Body of pancreas (tissue), 4 donors: ENCODE results near the gene KRT73. TPM values are rescaled to one million over a fixed set of nuclear protein-coding genes. Genes with fewer than 3 reads are reported as not detected.

Experiments used
- ATAC-seq: fragments of 150-250 bp; one replicate; pipeline ENCODE4 v1.9.1; 2016
- DNase-seq, 4 donors: peaks; one replicate each; pipeline ENCODE4 v3.0.0-alpha.2; 2019
- H3K27ac ChIP-seq, 4 donors: fragments of 200-600 bp; sonication (generic); 1 replicate in 3 of 4; 2 replicates in 1 of 4; pipeline versions ENCODE4 v1.5.1 to v1.6.1; 2016 to 2019; ENCODE audit warnings: mild to moderate bottlenecking in 1 of 4, mixed read lengths in 1 of 4, moderate library complexity in 1 of 4
- H3K27me3 ChIP-seq, 2 donors: fragments of 200-600 bp; sonication (generic); one replicate each; pipeline ENCODE4 v1.6.0; 2016; ENCODE audit warnings: mild to moderate bottlenecking in 1 of 2
- H3K36me3 ChIP-seq, 2 donors: fragments of 200-600 bp; sonication (generic); replicated peaks in 1 of 2; 2 replicates each; pipeline ENCODE4 v1.5.1; 2016; ENCODE audit warnings: low read depth in 2 of 2; ENCODE audit not compliant: insufficient read depth in 1 of 2
- H3K4me1 ChIP-seq: fragments of 200-600 bp; sonication (generic); one replicate; pipeline ENCODE4 v1.6.0; 2016
- H3K4me3 ChIP-seq, 2 donors: fragments of 200-600 bp; sonication (generic); 1 replicate in 1 of 2; 2 replicates in 1 of 2; pipeline ENCODE4 v1.5.1; 2016 to 2019
- H3K9me3 ChIP-seq, 3 donors: fragments of 200-600 bp; sonication (generic); 1 replicate in 2 of 3; 2 replicates in 1 of 3; pipeline ENCODE4 v1.5.1; 2016
- CTCF ChIP-seq, 7 experiments: fragments of 450-650 bp in 4 of 7; fragments of 200-600 bp in 3 of 7; sonication (generic) in 3 of 7; IDR thresholded peaks; one replicate each; pipeline ENCODE4 v1.5.1; 2016 to 2019; ENCODE audit warnings: antibody characterized with exemption in 7 of 7
- POLR2A ChIP-seq, 3 donors: fragments of 450-650 bp; IDR thresholded peaks; one replicate each; pipeline ENCODE4 v1.6.1; 2016; ENCODE audit warnings: antibody characterized with exemption in 3 of 3, mild to moderate bottlenecking in 2 of 3
- WGBS, 2 donors: methylation state at CpG; one replicate each; pipeline ENCODE4 v1.1.5; 2017; 5-methylcytosine and 5-hydroxymethylcytosine counted together
- intact Hi-C: fragments of 100-400 bp; cut with DNase I; formaldehyde crosslinking; loops from one replicate; pipeline ENCODE4 v1.15.1; 2023
- total RNA-seq, 2 donors: library from RNA; depleted of rRNA; stranded (reverse); fragments of >200 nt; gene quantifications; one replicate each; pipeline ENCODE4 v1.1.0, GENCODE V29; 2016

Gene KRT73
- total RNA-seq, 2 donors from 2014 or later: 1.3 TPM; not detected in 1

GRCh38 chr12:52608161-52608560 is 10.2 kb downstream of the KRT73 start:
- no peak overlapping the region for H3K27ac ChIP-seq
- DNase-seq: no peak
- 61 to 70% methylated on average over 5 to 6 of the region's 6 CpGs for WGBS, 2 donors
- ATAC-seq: no peak
- TF ChIP-seq POLR2A (IDR thresholded peaks at IDR 0.05) (no peak), CTCF (IDR thresholded peaks at IDR 0.05) (no peak)
- intact Hi-C loops: no loop called here
- no peaks in the 10 kb centered on the region for H3K36me3 ChIP-seq
- no peaks in the 10 kb centered on the region for H3K9me3 ChIP-seq
- peaks cover 0 to 7% of the 10 kb centered on the region in 2 donors for H3K27me3 ChIP-seq
- no peak overlapping the region for H3K4me3 ChIP-seq
- no peaks in the 10 kb centered on the region for H3K4me1 ChIP-seq

- Histone ChIP-seq H3K4me3 (no peak overlapping the region), H3K4me1 (no peaks in the 10 kb centered on the region), H3K9me3 (no peaks in the 10 kb centered on the region), H3K27me3 (peaks cover 0 to 7% of the 10 kb centered on the region in 2 donors), H3K27ac (no peak overlapping the region), H3K36me3 (no peaks in the 10 kb centered on the region)
- TF ChIP-seq CTCF (IDR thresholded peaks at IDR 0.05) (no peak), POLR2A (IDR thresholded peaks at IDR 0.05) (no peak)
- intact Hi-C loops: no loop called here
- DNase-seq (no peak), ATAC-seq (no peak)
- WGBS, 2 donors: 50 to 60% methylated on average over 1 of the region's 1 CpG
These were observed 11.0 kb downstream of the KRT73 start for GRCh38 chr12:52607314-52607713.

- 84 to 86% methylated on average over 7 of the region's 7 CpGs for WGBS, 2 donors
- H3K36me3 ChIP-seq: no peaks in the 10 kb centered on the region
- no peak for DNase-seq
- no peak for ATAC-seq
- H3K27ac ChIP-seq: no peak overlapping the region
- H3K4me3 ChIP-seq: no peak overlapping the region
- intact Hi-C loops: no loop called here
- TF ChIP-seq CTCF (IDR thresholded peaks at IDR 0.05): no peak
- no peak for TF ChIP-seq POLR2A (IDR thresholded peaks at IDR 0.05)
- no peaks in the 10 kb centered on the region for H3K9me3 ChIP-seq
- H3K27me3 ChIP-seq: peaks cover 0 to 7% of the 10 kb centered on the region in 2 donors
- no peaks in the 10 kb centered on the region for H3K4me1 ChIP-seq
These were observed 11.7 kb downstream of the KRT73 start for GRCh38 chr12:52606581-52607218.

GRCh38 chr12:52606096-52606495 is 12.3 kb downstream of the KRT73 start:
- TF ChIP-seq POLR2A (IDR thresholded peaks at IDR 0.05): no peak
- DNase-seq (no peak), ATAC-seq (no peak)
- H3K27ac ChIP-seq: no peak overlapping the region
- H3K36me3 ChIP-seq: no peaks in the 10 kb centered on the region
- WGBS, 2 donors: 48 to 62% methylated on average over 3 of the region's 3 CpGs
- peaks cover 0 to 1% of the 10 kb centered on the region in 2 donors for H3K27me3 ChIP-seq
- no peaks in the 10 kb centered on the region for H3K9me3 ChIP-seq
- H3K4me3 ChIP-seq: no peak overlapping the region
- no peaks in the 10 kb centered on the region for H3K4me1 ChIP-seq
- intact Hi-C loops: no loop called here

GRCh38 chr12:52605542-52605941 is 12.8 kb downstream of the KRT73 start:
- no peak for DNase-seq
- WGBS, 2 donors: 69 to 79% methylated on average over 1 of the region's 1 CpG
- intact Hi-C loops: no loop called here
- Histone ChIP-seq H3K4me1 (no peaks in the 10 kb centered on the region), H3K9me3 (no peaks in the 10 kb centered on the region), H3K27ac (no peak overlapping the region), H3K27me3 (no peaks in the 10 kb centered on the region), H3K4me3 (no peak overlapping the region), H3K36me3 (no peaks in the 10 kb centered on the region)
- ATAC-seq: no peak
- TF ChIP-seq POLR2A (IDR thresholded peaks at IDR 0.05) (no peak), CTCF (IDR thresholded peaks at IDR 0.05) (no peak)
